CD4-positive, alpha-beta T cell treated with Interleukin-15 for 4 hours (primary cell): ENCODE results near the gene RIPPLY1.
"Not testable (repeated sequence)": the region's sequence is repeated elsewhere in the genome, so short reads cannot be mapped to it uniquely, and the experiment has no call there.

Source experiments
- DNase-seq: peaks from one replicate; pipeline ENCODE4 v3.0.0-alpha.2; 2020; ENCODE audit warnings: low spot score

Gene RIPPLY1

GRCh38 chrX:106906361-106906760, 3.2 kb upstream of the RIPPLY1 start:
- no peak for DNase-seq

- no peak for DNase-seq
Measured at GRCh38 chrX:106905064-106905708, 2.0 kb upstream of the RIPPLY1 start.

- DNase-seq = no peak
Measured at GRCh38 chrX:106903856-106904528, 851 bp upstream of the RIPPLY1 start.

GRCh38 chrX:106902684-106903083, 457 bp downstream of the RIPPLY1 start:
- no peak for DNase-seq

- DNase-seq = no peak
Measured at GRCh38 chrX:106901781-106902219, 1.3 kb downstream of the RIPPLY1 start.

- no peak for DNase-seq
Measured at GRCh38 chrX:106901341-106901740, 1.8 kb downstream of the RIPPLY1 start.

- DNase-seq = no peak
Measured at GRCh38 chrX:106899841-106900240, 3.3 kb downstream of the RIPPLY1 start.

- no peak for DNase-seq
Measured at GRCh38 chrX:106899276-106899675, 3.9 kb downstream of the RIPPLY1 start.

- peak; percentile 34 for DNase-seq
Measured at GRCh38 chrX:106898462-106898861, 4.7 kb downstream of the RIPPLY1 start.

GRCh38 chrX:106897259-106897658, 5.9 kb downstream of the RIPPLY1 start:
- DNase-seq = no peak

GRCh38 chrX:106894978-106895452, 8.1 kb downstream of the RIPPLY1 start:
- no peak for DNase-seq

- DNase-seq = peak; percentile 47
Measured at GRCh38 chrX:106894392-106894909, 8.7 kb downstream of the RIPPLY1 start.

- DNase-seq = no peak
Measured at GRCh38 chrX:106891762-106892460, 11.2 kb downstream of the RIPPLY1 start.

GRCh38 chrX:106889468-106889867, 13.7 kb downstream of the RIPPLY1 start:
- no peak for DNase-seq

- DNase-seq = no peak
Measured at GRCh38 chrX:106875151-106875550, 28.0 kb downstream of the RIPPLY1 start.

GRCh38 chrX:106874075-106874474, 29.1 kb downstream of the RIPPLY1 start:
- DNase-seq = peak; percentile 2

- DNase-seq = not testable (repeated sequence)
Measured at GRCh38 chrX:106872796-106873195, 30.3 kb downstream of the RIPPLY1 start.

- DNase-seq = no peak
Measured at GRCh38 chrX:106863697-106864096, 39.4 kb downstream of the RIPPLY1 start.

GRCh38 chrX:106862972-106863688, 40.0 kb downstream of the RIPPLY1 start:
- DNase-seq = no peak
